SK-N-SH treated with all-trans-retinoic acid at 6 μM for 48 hours (cell line): ENCODE data around the gene FDXR.

Experiments used
- ATAC-seq: fragments of 200-7000 bp; cut with Tn5 transposase; 3 replicates; pipeline ENCODE4 v1.9.1; 2020; ENCODE audit warnings: mild to moderate bottlenecking, moderate library complexity
- BACH2 ChIP-seq: fragments of 250-450 bp; sonication (Bioruptor Pico); IDR thresholded peaks from 2 replicates; pipeline ENCODE4 v1.9.0; 2021; ENCODE audit warnings: mild to moderate bottlenecking, borderline replicate concordance
- CSDC2 ChIP-seq: fragments of 250-450 bp; sonication (Bioruptor Pico); IDR thresholded peaks from 2 replicates; pipeline ENCODE4 v1.5.0; 2020; ENCODE audit warnings: mild to moderate bottlenecking, moderate library complexity
- ESRRG ChIP-seq: fragments of 250-450 bp; sonication (Bioruptor Pico); IDR thresholded peaks from 2 replicates; pipeline ENCODE4 v1.6.1; 2021; ENCODE audit warnings: mild to moderate bottlenecking
- GLIS3 ChIP-seq: fragments of 250-450 bp; sonication (Bioruptor Pico); IDR thresholded peaks from 2 replicates; pipeline ENCODE4 v1.5.0; 2020; ENCODE audit warnings: mild to moderate bottlenecking, moderate library complexity
- ISL1 ChIP-seq: fragments of 250-450 bp; sonication (Bioruptor Pico); IDR thresholded peaks from 2 replicates; pipeline ENCODE4 v2.1.2; 2022; ENCODE audit warnings: mild to moderate bottlenecking, moderate library complexity
- OSR1 ChIP-seq: fragments of 250-450 bp; sonication (Bioruptor Pico); IDR thresholded peaks from 2 replicates; pipeline ENCODE4 v1.8.0; 2022; ENCODE audit warnings: moderate library complexity, mild to moderate bottlenecking, inconsistent platforms
- PPARA ChIP-seq: fragments of 250-450 bp; sonication (Bioruptor Pico); IDR thresholded peaks from 2 replicates; pipeline ENCODE4 v1.5.0; 2020; ENCODE audit warnings: mild to moderate bottlenecking, borderline replicate concordance
- RARB ChIP-seq: fragments of 250-450 bp; sonication (Bioruptor Pico); IDR thresholded peaks from 2 replicates; pipeline ENCODE4 v1.8.0; 2021; ENCODE audit warnings: mild to moderate bottlenecking, moderate library complexity
- SNAI2 ChIP-seq: fragments of 250-450 bp; sonication (Bioruptor Pico); IDR thresholded peaks from 2 replicates; pipeline ENCODE4 v1.5.0; 2020; ENCODE audit warnings: mild to moderate bottlenecking, moderate library complexity
- TCF4 ChIP-seq: fragments of 250-450 bp; sonication (Bioruptor Pico); IDR thresholded peaks from 2 replicates; pipeline ENCODE4 v1.8.0; 2021; ENCODE audit warnings: mild to moderate bottlenecking, moderate library complexity, borderline replicate concordance
- TOX ChIP-seq: fragments of 250-450 bp; sonication (Bioruptor Pico); IDR thresholded peaks from 2 replicates; pipeline ENCODE4 v1.8.0; 2021; ENCODE audit warnings: mild to moderate bottlenecking, moderate library complexity, borderline replicate concordance
- ZC3H10 ChIP-seq: fragments of 250-450 bp; sonication (Bioruptor Pico); IDR thresholded peaks from 2 replicates; pipeline ENCODE4 v1.5.1; 2021; ENCODE audit warnings: mild to moderate bottlenecking, moderate library complexity
- ZFP3 ChIP-seq: fragments of 250-450 bp; sonication (Bioruptor Pico); IDR thresholded peaks from 2 replicates; pipeline ENCODE4 v1.5.0; 2020; ENCODE audit warnings: mild to moderate bottlenecking, moderate library complexity
- ZFP30 ChIP-seq: fragments of 450-650 bp; formaldehyde crosslinking; IDR thresholded peaks from 2 replicates; pipeline ENCODE4 v1.5.0; 2022; ENCODE audit warnings: mild to moderate bottlenecking, moderate library complexity
- ZNF565 ChIP-seq: fragments of 450-650 bp; formaldehyde crosslinking; conservative IDR thresholded peaks from 2 replicates; pipeline ENCODE4 v1.5.0; 2020; ENCODE audit warnings: low read depth, mild to moderate bottlenecking, moderate library complexity
- ZNF70 ChIP-seq: fragments of 450-650 bp; formaldehyde crosslinking; IDR thresholded peaks from 2 replicates; pipeline ENCODE4 v1.5.0; 2020; ENCODE audit warnings: mild to moderate bottlenecking, moderate library complexity
- ZNF8 ChIP-seq: fragments of 450-650 bp; formaldehyde crosslinking; IDR thresholded peaks from 2 replicates; pipeline ENCODE4 v1.5.0; 2020; ENCODE audit warnings: mild to moderate bottlenecking, moderate library complexity
- TF ChIP-seq, protein P1 (sequence below): fragments of 250-450 bp; sonication (Bioruptor Pico); IDR thresholded peaks from 2 replicates; pipeline ENCODE4 v1.8.0; 2020; ENCODE audit warnings: mild to moderate bottlenecking, moderate library complexity, borderline replicate concordance
- TF ChIP-seq, protein P2 (sequence below): fragments of 250-450 bp; sonication (Bioruptor Pico); IDR thresholded peaks from 2 replicates; pipeline ENCODE4 v1.5.0; 2020; ENCODE audit warnings: mild to moderate bottlenecking, moderate library complexity
- TF ChIP-seq, protein P3 (sequence below): fragments of 250-450 bp; sonication (Bioruptor Pico); IDR thresholded peaks from 2 replicates; pipeline ENCODE4 v1.5.1; 2021; ENCODE audit warnings: mild to moderate bottlenecking, moderate library complexity
- TF ChIP-seq, protein P4 (sequence below): fragments of 250-450 bp; sonication (Bioruptor Pico); IDR thresholded peaks from 2 replicates; pipeline ENCODE4 v1.8.0; 2021; ENCODE audit warnings: low read depth, mild to moderate bottlenecking, moderate library complexity, borderline replicate concordance
- TF ChIP-seq, protein P5 (sequence below): fragments of 250-450 bp; sonication (Bioruptor Pico); IDR thresholded peaks from 2 replicates; pipeline ENCODE4 v1.5.1; 2020; ENCODE audit warnings: low read depth, mild to moderate bottlenecking, moderate library complexity

The FDXR gene

DNA sequence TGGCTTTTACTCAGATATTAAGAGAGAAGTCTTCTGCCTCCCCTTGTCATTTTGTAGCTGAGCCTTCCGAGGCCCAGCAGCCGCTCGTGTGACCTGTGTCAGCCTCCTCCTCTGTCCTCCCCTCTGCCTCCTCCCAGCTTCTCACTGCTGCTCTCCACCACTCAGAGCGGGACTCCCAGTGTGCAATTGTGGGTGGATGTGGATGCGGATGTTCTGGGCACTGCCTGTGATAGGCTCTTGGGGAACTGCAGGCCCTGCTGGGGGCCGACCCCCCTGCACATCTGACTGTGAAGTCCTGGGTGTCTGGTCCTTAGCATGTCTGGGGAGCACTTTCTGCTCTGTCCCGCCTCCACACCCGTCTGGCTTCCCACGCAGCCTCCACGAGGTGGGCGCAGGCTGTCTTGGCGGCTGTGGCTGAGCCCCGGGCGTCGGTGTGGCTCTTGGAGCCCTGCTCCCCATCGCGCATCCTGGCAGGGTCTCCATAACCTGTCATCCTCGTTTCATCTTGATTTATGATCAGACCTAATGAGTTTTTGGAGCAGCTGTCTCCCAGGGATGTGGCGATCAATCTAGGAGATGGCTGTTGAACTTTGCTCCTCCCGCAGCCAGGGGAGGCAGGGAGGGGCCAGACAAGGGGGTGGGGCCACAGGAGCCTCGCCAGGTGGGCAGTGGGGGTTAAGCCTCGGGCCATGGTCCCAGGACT is 41.2 kb downstream of the FDXR start:
- TF ChIP-seq TOX (CRISPR knock-in tag) (no peak), CSDC2 (CRISPR knock-in tag) (no peak), ISL1 (CRISPR knock-in tag) (no peak), GLIS3 (CRISPR knock-in tag) (no peak), ZC3H10 (CRISPR knock-in tag) (no peak), RARB (CRISPR knock-in tag) (no peak), BACH2 (no peak), PPARA (CRISPR knock-in tag) (no peak)
- ATAC-seq, result no peak

DNA sequence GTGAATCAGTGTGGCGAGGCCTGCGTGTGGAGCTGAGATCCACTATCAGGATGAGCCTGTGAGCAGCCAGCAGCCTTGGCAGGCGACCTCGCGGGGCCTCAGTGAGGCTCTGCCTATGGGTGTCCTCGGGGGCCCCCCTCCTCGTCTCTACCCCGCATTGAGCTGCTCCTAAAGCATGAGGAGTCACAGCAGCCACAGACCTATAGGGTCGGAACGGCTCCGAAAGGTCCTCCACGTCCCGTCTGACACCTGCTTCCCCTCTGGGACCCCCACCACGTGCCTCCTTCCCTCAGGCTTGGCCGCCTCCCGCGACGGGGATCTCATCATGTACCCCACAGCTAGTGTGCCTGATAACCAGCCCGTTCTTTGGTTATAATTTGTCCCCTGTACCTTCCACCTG is 41.9 kb downstream of the FDXR start:
- no peak for ATAC-seq
- no peak for TF ChIP-seq OSR1 (CRISPR knock-in tag)
- TF ChIP-seq ZFP3, result no peak
- no peak for TF ChIP-seq ESRRG
- no peak for TF ChIP-seq ZNF565 (CRISPR knock-in tag)
- no peak for TF ChIP-seq SNAI2 (CRISPR knock-in tag)
- no peak for TF ChIP-seq TCF4
- TF ChIP-seq GLIS3 (CRISPR knock-in tag), result no peak
- TF ChIP-seq, protein P1, sequence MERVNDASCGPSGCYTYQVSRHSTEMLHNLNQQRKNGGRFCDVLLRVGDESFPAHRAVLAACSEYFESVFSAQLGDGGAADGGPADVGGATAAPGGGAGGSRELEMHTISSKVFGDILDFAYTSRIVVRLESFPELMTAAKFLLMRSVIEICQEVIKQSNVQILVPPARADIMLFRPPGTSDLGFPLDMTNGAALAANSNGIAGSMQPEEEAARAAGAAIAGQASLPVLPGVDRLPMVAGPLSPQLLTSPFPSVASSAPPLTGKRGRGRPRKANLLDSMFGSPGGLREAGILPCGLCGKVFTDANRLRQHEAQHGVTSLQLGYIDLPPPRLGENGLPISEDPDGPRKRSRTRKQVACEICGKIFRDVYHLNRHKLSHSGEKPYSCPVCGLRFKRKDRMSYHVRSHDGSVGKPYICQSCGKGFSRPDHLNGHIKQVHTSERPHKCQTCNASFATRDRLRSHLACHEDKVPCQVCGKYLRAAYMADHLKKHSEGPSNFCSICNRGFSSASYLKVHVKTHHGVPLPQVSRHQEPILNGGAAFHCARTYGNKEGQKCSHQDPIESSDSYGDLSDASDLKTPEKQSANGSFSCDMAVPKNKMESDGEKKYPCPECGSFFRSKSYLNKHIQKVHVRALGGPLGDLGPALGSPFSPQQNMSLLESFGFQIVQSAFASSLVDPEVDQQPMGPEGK (CRISPR knock-in tag), result no peak
- TF ChIP-seq ZNF8 (CRISPR knock-in tag), result no peak
- TF ChIP-seq, protein P2, sequence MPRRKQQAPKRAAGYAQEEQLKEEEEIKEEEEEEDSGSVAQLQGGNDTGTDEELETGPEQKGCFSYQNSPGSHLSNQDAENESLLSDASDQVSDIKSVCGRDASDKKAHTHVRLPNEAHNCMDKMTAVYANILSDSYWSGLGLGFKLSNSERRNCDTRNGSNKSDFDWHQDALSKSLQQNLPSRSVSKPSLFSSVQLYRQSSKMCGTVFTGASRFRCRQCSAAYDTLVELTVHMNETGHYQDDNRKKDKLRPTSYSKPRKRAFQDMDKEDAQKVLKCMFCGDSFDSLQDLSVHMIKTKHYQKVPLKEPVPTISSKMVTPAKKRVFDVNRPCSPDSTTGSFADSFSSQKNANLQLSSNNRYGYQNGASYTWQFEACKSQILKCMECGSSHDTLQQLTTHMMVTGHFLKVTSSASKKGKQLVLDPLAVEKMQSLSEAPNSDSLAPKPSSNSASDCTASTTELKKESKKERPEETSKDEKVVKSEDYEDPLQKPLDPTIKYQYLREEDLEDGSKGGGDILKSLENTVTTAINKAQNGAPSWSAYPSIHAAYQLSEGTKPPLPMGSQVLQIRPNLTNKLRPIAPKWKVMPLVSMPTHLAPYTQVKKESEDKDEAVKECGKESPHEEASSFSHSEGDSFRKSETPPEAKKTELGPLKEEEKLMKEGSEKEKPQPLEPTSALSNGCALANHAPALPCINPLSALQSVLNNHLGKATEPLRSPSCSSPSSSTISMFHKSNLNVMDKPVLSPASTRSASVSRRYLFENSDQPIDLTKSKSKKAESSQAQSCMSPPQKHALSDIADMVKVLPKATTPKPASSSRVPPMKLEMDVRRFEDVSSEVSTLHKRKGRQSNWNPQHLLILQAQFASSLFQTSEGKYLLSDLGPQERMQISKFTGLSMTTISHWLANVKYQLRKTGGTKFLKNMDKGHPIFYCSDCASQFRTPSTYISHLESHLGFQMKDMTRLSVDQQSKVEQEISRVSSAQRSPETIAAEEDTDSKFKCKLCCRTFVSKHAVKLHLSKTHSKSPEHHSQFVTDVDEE (CRISPR knock-in tag), result no peak
- TF ChIP-seq, protein P3, sequence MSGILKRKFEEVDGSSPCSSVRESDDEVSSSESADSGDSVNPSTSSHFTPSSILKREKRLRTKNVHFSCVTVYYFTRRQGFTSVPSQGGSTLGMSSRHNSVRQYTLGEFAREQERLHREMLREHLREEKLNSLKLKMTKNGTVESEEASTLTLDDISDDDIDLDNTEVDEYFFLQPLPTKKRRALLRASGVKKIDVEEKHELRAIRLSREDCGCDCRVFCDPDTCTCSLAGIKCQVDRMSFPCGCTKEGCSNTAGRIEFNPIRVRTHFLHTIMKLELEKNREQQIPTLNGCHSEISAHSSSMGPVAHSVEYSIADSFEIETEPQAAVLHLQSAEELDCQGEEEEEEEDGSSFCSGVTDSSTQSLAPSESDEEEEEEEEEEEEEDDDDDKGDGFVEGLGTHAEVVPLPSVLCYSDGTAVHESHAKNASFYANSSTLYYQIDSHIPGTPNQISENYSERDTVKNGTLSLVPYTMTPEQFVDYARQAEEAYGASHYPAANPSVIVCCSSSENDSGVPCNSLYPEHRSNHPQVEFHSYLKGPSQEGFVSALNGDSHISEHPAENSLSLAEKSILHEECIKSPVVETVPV, result no peak
- TF ChIP-seq PPARA (CRISPR knock-in tag), result no peak
- TF ChIP-seq, protein P4, sequence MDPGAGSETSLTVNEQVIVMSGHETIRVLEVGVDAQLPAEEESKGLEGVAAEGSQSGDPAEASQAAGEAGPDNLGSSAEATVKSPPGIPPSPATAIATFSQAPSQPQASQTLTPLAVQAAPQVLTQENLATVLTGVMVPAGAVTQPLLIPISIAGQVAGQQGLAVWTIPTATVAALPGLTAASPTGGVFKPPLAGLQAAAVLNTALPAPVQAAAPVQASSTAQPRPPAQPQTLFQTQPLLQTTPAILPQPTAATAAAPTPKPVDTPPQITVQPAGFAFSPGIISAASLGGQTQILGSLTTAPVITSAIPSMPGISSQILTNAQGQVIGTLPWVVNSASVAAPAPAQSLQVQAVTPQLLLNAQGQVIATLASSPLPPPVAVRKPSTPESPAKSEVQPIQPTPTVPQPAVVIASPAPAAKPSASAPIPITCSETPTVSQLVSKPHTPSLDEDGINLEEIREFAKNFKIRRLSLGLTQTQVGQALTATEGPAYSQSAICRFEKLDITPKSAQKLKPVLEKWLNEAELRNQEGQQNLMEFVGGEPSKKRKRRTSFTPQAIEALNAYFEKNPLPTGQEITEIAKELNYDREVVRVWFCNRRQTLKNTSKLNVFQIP, result no peak
- TF ChIP-seq RARB (CRISPR knock-in tag), result no peak
- no peak for TF ChIP-seq ZFP30
- TF ChIP-seq ZC3H10 (CRISPR knock-in tag), result no peak
- TF ChIP-seq, protein P5, sequence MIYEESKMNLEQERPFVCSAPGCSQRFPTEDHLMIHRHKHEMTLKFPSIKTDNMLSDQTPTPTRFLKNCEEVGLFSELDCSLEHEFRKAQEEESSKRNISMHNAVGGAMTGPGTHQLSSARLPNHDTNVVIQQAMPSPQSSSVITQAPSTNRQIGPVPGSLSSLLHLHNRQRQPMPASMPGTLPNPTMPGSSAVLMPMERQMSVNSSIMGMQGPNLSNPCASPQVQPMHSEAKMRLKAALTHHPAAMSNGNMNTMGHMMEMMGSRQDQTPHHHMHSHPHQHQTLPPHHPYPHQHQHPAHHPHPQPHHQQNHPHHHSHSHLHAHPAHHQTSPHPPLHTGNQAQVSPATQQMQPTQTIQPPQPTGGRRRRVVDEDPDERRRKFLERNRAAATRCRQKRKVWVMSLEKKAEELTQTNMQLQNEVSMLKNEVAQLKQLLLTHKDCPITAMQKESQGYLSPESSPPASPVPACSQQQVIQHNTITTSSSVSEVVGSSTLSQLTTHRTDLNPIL (CRISPR knock-in tag), result no peak
- no peak for TF ChIP-seq BACH2
- TF ChIP-seq TOX (CRISPR knock-in tag), result no peak

DNA sequence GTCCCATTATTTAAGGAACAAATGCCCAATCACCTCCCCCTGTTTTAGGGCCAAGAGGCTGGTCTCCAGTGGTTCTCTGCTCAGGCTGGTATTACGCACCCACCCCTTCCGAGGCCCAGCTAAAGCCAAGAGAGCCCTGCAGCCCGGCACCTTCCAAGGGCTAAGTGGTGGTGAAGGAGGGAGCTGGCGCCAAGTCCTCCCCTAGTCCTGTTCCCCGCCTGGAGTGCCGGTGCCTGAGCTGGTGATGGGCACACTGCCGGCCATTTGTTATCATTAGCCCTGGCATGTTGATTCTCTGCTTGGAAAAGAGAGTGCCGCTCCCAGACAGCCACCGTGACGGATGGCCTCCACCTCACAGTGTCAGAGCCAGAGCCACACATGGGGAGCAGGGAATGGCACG is 45.0 kb downstream of the FDXR start:
- no peak for ATAC-seq
- no peak for TF ChIP-seq ZFP3
- no peak for TF ChIP-seq ZNF70 (CRISPR knock-in tag)
- TF ChIP-seq, protein P4, result no peak
- TF ChIP-seq SNAI2 (CRISPR knock-in tag), result no peak
- no peak for TF ChIP-seq ISL1 (CRISPR knock-in tag)
- no peak for TF ChIP-seq TOX (CRISPR knock-in tag)
- TF ChIP-seq RARB (CRISPR knock-in tag), result no peak
- TF ChIP-seq TCF4, result no peak
- no peak for TF ChIP-seq ZNF565 (CRISPR knock-in tag)
- TF ChIP-seq BACH2, result no peak
- TF ChIP-seq ESRRG, result no peak
- TF ChIP-seq PPARA (CRISPR knock-in tag), result no peak
- TF ChIP-seq OSR1 (CRISPR knock-in tag), result no peak
- TF ChIP-seq ZC3H10 (CRISPR knock-in tag), result no peak
- TF ChIP-seq, all 23 proteins: peak for 0
